MCF 10A (cell line): Measurements from ENCODE around the gene NRAS. TPM values are rescaled to one million over a fixed set of nuclear protein-coding genes. Genes with fewer than 3 reads are reported as not detected.
"Not testable (repeated sequence)": the region's sequence is repeated elsewhere in the genome, so short reads cannot be mapped to it uniquely, and the experiment has no call there.

Experiments used
- BruUV-seq: library from RNA; stranded (reverse); fragments of 400-500 nt; replicated peaks from 2 replicates; lab custom pipeline; 2021; lab: Mats Ljungman, UMichigan
- CTCF ChIA-PET: fragments of 300-600 bp; sonication (Branson Sonifier 250); formaldehyde crosslinking; extraction: SDS; loops from one replicate; lab custom pipeline; 2021; ENCODE audit warnings: antibody characterized with exemption, inconsistent platforms; lab: Yijun Ruan, JAX
- POLR2A ChIA-PET: fragments of 300-600, 350-650 bp; sonication (Branson Sonifier 250); formaldehyde crosslinking; extraction: SDS; loops from one replicate; lab custom pipeline; 2020; ENCODE audit warnings: antibody characterized with exemption, inconsistent platforms; lab: Yijun Ruan, JAX
- DNase-seq: peaks from one replicate; pipeline ENCODE4 v3.0.0-alpha.2; 2018; ENCODE audit not compliant: unreplicated experiment
- H3K27ac Mint-ChIP-seq: one replicate; pipeline ENCODE4 v1.8.0; 2022; ENCODE audit warnings: mild to moderate bottlenecking, low read depth, mixed read lengths; ENCODE audit not compliant: unreplicated experiment
- H3K27me3 Mint-ChIP-seq: one replicate; pipeline ENCODE4 v1.8.0; 2022; ENCODE audit warnings: mixed read lengths; ENCODE audit not compliant: insufficient read depth, unreplicated experiment
- H3K36me3 Mint-ChIP-seq: one replicate; pipeline ENCODE4 v1.8.0; 2022; ENCODE audit warnings: mild to moderate bottlenecking, moderate library complexity, mixed read lengths; ENCODE audit not compliant: insufficient read depth, unreplicated experiment
- H3K4me1 Mint-ChIP-seq: one replicate; pipeline ENCODE4 v1.8.0; 2022; ENCODE audit warnings: mixed read lengths; ENCODE audit not compliant: insufficient read depth, unreplicated experiment
- H3K4me3 Mint-ChIP-seq: one replicate; pipeline ENCODE4 v1.8.0; 2022; ENCODE audit warnings: mild to moderate bottlenecking, moderate library complexity, mixed read lengths; ENCODE audit not compliant: unreplicated experiment
- H3K9me3 Mint-ChIP-seq: one replicate; pipeline ENCODE4 v1.8.0; 2022; ENCODE audit warnings: mixed read lengths; ENCODE audit not compliant: unreplicated experiment
- CTCF ChIP-seq: fragments of 200-600 bp; IDR thresholded peaks from one replicate; pipeline ENCODE4 v1.8.0; 2022; ENCODE audit warnings: antibody characterized with exemption, mild to moderate bottlenecking; ENCODE audit not compliant: unreplicated experiment
- intact Hi-C: fragments of 100-400 bp; cut with micrococcal nuclease; formaldehyde crosslinking; loops from 2 replicates; pipeline ENCODE4 v1.14.1; 2022
- total RNA-seq: library from RNA; stranded (reverse); gene quantifications from 2 replicates; pipeline ENCODE4 v1.2.3, GENCODE V29; 2022

NRAS gene
- total RNA-seq, 1 experiment from 2014 or later = 38.9 TPM

- CTCF ChIA-PET = interaction anchor here (0.6 to 1.2 kb wide), 4 partner anchors 10 to 1615 kb away, joined by 3 to 4 read pairs (median 4); no protein-coding TSS in a partner anchor
- Mint-ChIP-seq H3K4me1 (peaks cover 53% of the 10 kb centered on the region), H3K36me3 (peaks cover 34% of the 10 kb centered on the region), H3K9me3 (no peaks in the 10 kb centered on the region), H3K4me3 (peak overlapping the region; percentile 97), H3K27me3 (no peaks in the 10 kb centered on the region), H3K27ac (peak overlapping the region; percentile 100)
- POLR2A ChIA-PET = interaction anchor here (0.9 to 5.2 kb wide), 4 partner anchors 11 to 39 kb away, joined by 3 to 43 read pairs (median 22); partner anchors contain the start of genes NRAS and SIKE1
- TF ChIP-seq CTCF = no peak
- intact Hi-C loops = no loop called here
- no TSS peak for BruUV-seq
- DNase-seq = no peak
Observed at GRCh38 chr1:114755006-114755931, 38.7 kb upstream of the NRAS start.

GRCh38 chr1:114753702-114754101 is 37.1 kb upstream of the NRAS start:
- Mint-ChIP-seq H3K36me3 (peaks cover 43% of the 10 kb centered on the region), H3K4me1 (peaks cover 62% of the 10 kb centered on the region)
- CTCF ChIA-PET, H3K27me3 Mint-ChIP-seq, BruUV-seq, H3K4me3 Mint-ChIP-seq, intact Hi-C loops, H3K9me3 Mint-ChIP-seq, POLR2A ChIA-PET, DNase-seq, H3K27ac Mint-ChIP-seq: not testable (repeated sequence)

- no peak overlapping the region for H3K27ac Mint-ChIP-seq
- H3K4me3 Mint-ChIP-seq = no peak overlapping the region
- POLR2A ChIA-PET = no interaction called here
- peaks cover 62% of the 10 kb centered on the region for H3K4me1 Mint-ChIP-seq
- intact Hi-C loops = no loop called here
- H3K27me3 Mint-ChIP-seq = no peaks in the 10 kb centered on the region
- H3K9me3 Mint-ChIP-seq = no peaks in the 10 kb centered on the region
- CTCF ChIA-PET = no interaction called here
- TF ChIP-seq CTCF = no peak
- peaks cover 49% of the 10 kb centered on the region for H3K36me3 Mint-ChIP-seq
- BruUV-seq = no TSS peak
- DNase-seq = no peak
Observed at GRCh38 chr1:114753143-114753542, 36.6 kb upstream of the NRAS start.

- no peak for DNase-seq
- H3K4me3 Mint-ChIP-seq = no peak overlapping the region
- CTCF ChIA-PET = interaction anchor here (0.7 kb wide), 2 partner anchors 9 to 363 kb away, joined by 3 read pairs; no protein-coding TSS in a partner anchor
- no TSS peak for BruUV-seq
- no peaks in the 10 kb centered on the region for H3K9me3 Mint-ChIP-seq
- peaks cover 66% of the 10 kb centered on the region for H3K36me3 Mint-ChIP-seq
- H3K27me3 Mint-ChIP-seq = no peaks in the 10 kb centered on the region
- peaks cover 57% of the 10 kb centered on the region for H3K4me1 Mint-ChIP-seq
- TF ChIP-seq CTCF = no peak
- H3K27ac Mint-ChIP-seq = no peak overlapping the region
- POLR2A ChIA-PET = no interaction called here
- intact Hi-C loops = no loop called here
Observed at GRCh38 chr1:114750780-114751179, 34.2 kb upstream of the NRAS start.
